Activated CD4-positive, CD25-positive, alpha-beta regulatory T cell treated with anti-CD3 and anti-CD28 coated beads, Interleukin-2, amount 50 U/mL, for 24 hours (primary cell): ENCODE measurements around the gene MN1.

Experiments used
- ATAC-seq, 2 donors: fragments of 150-1000 bp; cut with Tn5 transposase; one replicate each; pipeline ENCODE4 v1.10.0; 2021; ENCODE audit warnings: mild to moderate bottlenecking in 1 of 2, moderate library complexity in 1 of 2

MN1 gene

DNA sequence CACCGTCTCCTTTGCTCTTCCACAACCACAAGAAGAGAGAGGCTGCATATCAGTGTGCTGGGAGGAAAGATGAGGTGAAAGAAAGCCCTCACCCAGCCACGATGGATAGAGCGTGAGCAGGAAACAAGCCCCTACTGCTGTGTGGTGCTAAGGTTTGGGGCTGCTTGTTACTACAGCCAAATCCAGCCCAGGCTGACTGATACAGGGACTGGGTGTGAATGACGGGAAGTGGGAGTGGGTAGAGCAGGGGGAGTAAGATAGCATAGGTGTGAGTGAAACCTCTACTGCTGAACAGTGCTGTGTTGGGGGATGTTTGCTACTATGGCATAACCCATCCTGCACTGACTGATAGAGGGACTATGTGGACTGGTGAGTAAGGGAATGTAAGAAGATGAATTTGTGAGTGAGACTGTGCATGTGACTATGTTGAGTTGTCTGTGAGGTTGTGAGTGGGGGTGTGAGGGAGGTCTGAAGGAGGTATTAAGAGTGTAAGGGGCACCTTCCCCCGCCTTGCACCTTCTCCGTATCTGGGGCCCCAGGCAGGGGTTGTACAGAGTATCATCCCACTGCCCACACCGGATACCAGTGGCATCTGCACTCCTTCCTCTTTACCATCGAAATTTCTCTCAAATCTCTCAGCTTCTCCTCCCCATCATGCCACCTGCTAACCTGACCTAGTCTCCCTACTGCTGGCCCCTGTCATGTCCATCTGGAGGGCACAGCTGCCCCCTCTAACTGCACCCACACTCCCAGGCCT, 91.5 kb downstream of the MN1 start:
- no peak for ATAC-seq

DNA sequence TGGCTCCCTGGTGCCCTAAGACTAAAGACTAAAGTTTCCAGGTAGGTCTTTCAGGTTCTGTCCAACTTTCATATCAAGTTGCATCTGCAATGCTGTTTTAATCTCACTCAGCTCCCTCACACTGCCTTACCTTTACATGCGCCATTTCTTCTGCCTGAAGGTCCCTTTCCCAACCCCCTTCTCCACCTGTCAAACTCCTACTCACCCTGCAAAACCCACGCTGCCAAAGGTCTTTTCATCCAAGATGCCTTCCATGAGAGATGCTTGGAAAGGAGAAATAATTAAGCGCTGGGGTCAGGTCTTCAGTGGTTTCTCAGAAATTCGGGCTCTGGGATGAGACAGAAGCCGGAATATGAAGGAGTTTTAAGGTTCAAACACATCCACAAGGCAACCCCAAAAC, 95.1 kb downstream of the MN1 start:
- ATAC-seq, result no peak

DNA sequence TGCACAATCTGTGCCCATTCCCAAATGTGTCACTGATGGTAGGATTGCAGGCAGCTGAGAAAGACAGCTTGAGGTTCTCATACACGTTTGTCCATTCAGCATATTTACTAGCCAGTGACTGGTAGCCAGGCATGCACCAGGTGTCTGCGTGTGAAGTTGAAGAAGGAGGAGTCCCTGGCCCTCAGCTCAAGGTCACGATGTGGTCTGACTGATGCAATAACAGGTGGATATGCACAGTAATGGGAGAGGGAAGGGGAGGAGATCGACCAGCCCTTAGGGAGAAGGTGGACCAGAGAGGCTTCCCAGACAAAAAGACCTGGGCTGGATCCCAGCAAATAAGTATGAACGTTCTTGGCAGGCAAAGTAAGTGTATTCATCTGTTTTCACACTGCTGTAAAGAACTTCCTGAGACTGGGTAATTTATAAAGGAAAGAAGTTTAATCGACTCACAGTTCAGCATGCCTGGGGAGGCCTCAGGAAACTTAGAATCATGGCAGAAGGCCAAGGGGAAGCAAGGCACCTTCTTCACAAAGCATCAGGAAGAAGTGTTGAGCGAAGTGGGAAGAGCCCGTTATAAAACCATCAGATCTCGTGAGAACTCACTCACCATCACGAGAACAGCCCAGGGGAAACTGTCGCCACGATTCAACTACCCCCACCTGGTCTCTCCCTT, 96.0 kb downstream of the MN1 start:
- ATAC-seq, result no peak

DNA sequence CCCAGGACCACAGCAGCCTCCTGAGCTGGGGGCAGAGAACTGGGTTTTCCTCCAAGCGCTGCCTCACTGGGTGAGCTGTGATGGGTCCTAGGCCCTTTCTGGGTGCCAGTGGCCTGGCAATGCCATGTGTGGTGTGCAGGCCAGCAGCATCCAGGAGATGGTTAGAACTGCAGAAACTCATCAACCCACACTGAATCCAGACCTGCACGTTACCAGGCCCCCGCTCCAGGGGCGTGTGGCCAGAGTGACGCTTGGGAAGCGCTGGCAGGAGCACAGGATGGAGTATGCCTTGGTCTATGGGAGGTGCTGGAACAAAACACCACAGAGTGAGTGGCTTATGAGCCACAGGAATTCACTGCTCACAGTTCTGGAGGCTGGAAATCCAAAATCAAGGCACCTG, 97.0 kb downstream of the MN1 start:
- ATAC-seq, result no peak

DNA sequence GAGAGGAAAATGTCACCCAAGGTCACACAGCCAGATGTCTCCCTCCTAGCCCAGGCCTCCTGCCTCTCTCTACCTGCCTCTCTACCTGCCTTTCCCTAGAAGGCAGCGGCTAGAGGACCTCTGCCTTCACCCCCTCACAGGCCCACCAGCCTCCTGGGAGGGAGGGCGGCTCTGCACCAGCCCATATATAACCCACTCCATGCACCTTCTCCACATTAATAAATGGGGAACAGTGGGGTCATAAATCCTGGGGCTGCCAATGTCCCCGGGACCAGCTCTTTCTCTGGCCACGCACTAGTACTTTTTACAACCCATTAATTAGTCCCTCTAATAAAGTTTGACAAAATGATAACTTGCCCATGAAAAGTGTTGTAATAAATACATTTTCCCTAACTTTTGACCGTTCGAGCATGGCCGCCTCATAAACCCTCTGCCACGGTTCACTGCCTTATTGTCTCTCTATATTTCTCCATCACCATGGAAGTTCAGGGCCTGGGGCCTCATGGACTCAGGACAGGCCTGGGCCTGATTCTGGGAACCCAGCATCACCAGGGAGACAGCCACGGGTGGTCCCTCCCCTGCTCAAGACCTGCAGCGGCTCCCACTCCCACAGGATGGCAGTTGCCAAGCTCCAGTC, 102.1 kb downstream of the MN1 start:
- ATAC-seq, result no peak

DNA sequence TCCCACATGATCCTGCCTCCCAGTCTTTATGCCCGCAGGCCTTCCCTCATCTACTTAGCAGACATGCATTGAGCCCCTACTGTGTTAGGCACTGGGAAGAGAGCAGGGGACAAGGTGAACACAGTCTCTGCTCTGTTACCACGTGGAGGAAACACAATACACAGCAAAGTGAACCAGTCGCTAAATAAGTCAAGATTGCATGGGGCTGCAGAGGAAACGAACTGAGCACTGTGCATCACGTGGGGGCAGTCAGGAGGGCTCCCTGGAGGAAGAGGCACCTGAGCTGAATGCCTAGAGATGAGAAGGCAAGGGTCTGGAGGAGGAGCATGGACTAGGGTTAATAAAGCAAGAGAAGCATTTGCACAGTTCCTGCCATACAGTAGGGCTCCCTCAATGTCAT, 102.7 kb downstream of the MN1 start:
- ATAC-seq, result no peak
